Motor neuron (in vitro differentiated cells): ENCODE data around the gene BTNL9. TPM values are rescaled to one million over a fixed set of nuclear protein-coding genes. Genes with fewer than 3 reads are reported as not detected.
"Not testable (repeated sequence)": the region's sequence is repeated elsewhere in the genome, so short reads cannot be mapped to it uniquely, and the experiment has no call there.

Experiments
- ATAC-seq, 8 experiments: fragments of 200-7000 bp; cut with Tn5 transposase; replicated peaks in 6 of 8; 2 replicates each; pipeline ENCODE4 v1.8.0; 2021; ENCODE audit warnings: mild to moderate bottlenecking in 8 of 8, moderate library complexity in 8 of 8
- H3K27ac ChIP-seq, 2 donors: fragments of 250-450 bp; sonication (Bioruptor Pico); 2 replicates each; pipeline ENCODE4 v1.9.0; 2021; ENCODE audit warnings: antibody characterized with exemption in 2 of 2, mild to moderate bottlenecking in 2 of 2, moderate library complexity in 1 of 2
- H3K4me1 ChIP-seq, 2 donors: fragments of 250-450 bp; sonication (Bioruptor Pico); replicated peaks in 1 of 2; 2 replicates each; pipeline ENCODE4 v1.6.1; 2021; ENCODE audit warnings: antibody characterized with exemption in 2 of 2, mild to moderate bottlenecking in 2 of 2, moderate library complexity in 1 of 2
- H3K4me3 ChIP-seq, 5 donors: fragments of 250-450 bp; sonication (Bioruptor Pico); 2 replicates each; pipeline ENCODE4 v1.9.0; 2021; ENCODE audit warnings: antibody characterized with exemption in 5 of 5, mild to moderate bottlenecking in 5 of 5, moderate library complexity in 4 of 5
- WGBS, 10 experiments: fragments of 450-650 bp; shearing (Covaris generic); methylation state at CpG; one replicate each; pipeline ENCODE4 v1.0.0; 2022; 5-methylcytosine and 5-hydroxymethylcytosine counted together
- in situ Hi-C, 9 experiments: fragments of 400-800 bp; cut with MboI; loops; one replicate each; pipeline ENCODE4 v1.15.0; 2021; ENCODE audit warnings: low sequenced_read_pairs in 9 of 9, low pct_unique_long_range_greater_than_20kb in 2 of 9; ENCODE audit not compliant: unreplicated experiment in 9 of 9
- total RNA-seq, 8 experiments: library from RNA; unstranded; fragments of 300-600 nt; gene quantifications; 2 replicates each; pipeline versions ENCODE4 v1.2.3 to v1.2.4, GENCODE V29; 2022

BTNL9 gene
- total RNA-seq, 8 experiments from 2014 or later = 0.25 to 2.6 (median 1.1) TPM; not detected in 1

GRCh38 chr5:181099602-181100086, 59.6 kb downstream of the BTNL9 start:
- ATAC-seq = no peak
- Histone ChIP-seq H3K27ac (no peak overlapping the region), H3K4me3 (no peak overlapping the region), H3K4me1 (no peaks in the 10 kb centered on the region)
- in situ Hi-C loops = no loop called here
- WGBS, 10 experiments = 0 to 100% (median 34%) methylated on average over 1 to 7 of the region's 11 CpGs; no CpG with 5 or more reads in 2 of the 10 experiments

- Histone ChIP-seq H3K27ac (no peak overlapping the region), H3K4me1 (no peaks in the 10 kb centered on the region), H3K4me3 (peak overlapping the region in 2 of 5 donors; percentile 13 to 15)
- ATAC-seq = peak in 2 of 8 experiments; percentile 22 to 31
- WGBS, 10 experiments = 0 to 80% (median 2%) methylated on average over 1 to 10 of the region's 62 CpGs; no CpG with 5 or more reads in 3 of the 10 experiments
- in situ Hi-C loops = no loop called here
These were observed 60.2 kb downstream of the BTNL9 start for GRCh38 chr5:181100121-181100875.

GRCh38 chr5:181101030-181101641, 61.1 kb downstream of the BTNL9 start:
- H3K4me1 ChIP-seq, H3K27ac ChIP-seq, H3K4me3 ChIP-seq, in situ Hi-C loops: not testable (repeated sequence)
- peak in 4 of 8 experiments; percentile 6 to 46 (median 40) for ATAC-seq
- no CpG with 5 or more reads among the region's 54 CpGs for WGBS, 10 experiments

GRCh38 chr5:181101930-181102674, 62.0 kb downstream of the BTNL9 start:
- WGBS, 10 experiments = no CpG with 5 or more reads among the region's 30 CpGs
- H3K27ac ChIP-seq, in situ Hi-C loops, H3K4me1 ChIP-seq, H3K4me3 ChIP-seq: not testable (repeated sequence)
- peak in 3 of 8 experiments; percentile 56 to 64 (median 59) for ATAC-seq

GRCh38 chr5:181104259-181104568, 64.1 kb downstream of the BTNL9 start:
- H3K4me1 ChIP-seq, H3K27ac ChIP-seq, H3K4me3 ChIP-seq, in situ Hi-C loops: not testable (repeated sequence)
- WGBS, 10 experiments = 0% methylated on average over 2 of the region's 5 CpGs; no CpG with 5 or more reads in 9 of the 10 experiments
- ATAC-seq = peak in 1 of 8 experiments; percentile 9

GRCh38 chr5:181104606-181105390, 64.7 kb downstream of the BTNL9 start:
- WGBS, 10 experiments = 40% methylated on average over 2 of the region's 20 CpGs; no CpG with 5 or more reads in 9 of the 10 experiments
- H3K4me3 ChIP-seq, in situ Hi-C loops, H3K27ac ChIP-seq, H3K4me1 ChIP-seq: not testable (repeated sequence)
- peak in 3 of 8 experiments; percentile 39 to 67 (median 60) for ATAC-seq

GRCh38 chr5:181105391-181106025, 65.4 kb downstream of the BTNL9 start:
- Histone ChIP-seq H3K27ac (no peak overlapping the region), H3K4me3 (no peak overlapping the region), H3K4me1 (no peaks in the 10 kb centered on the region)
- WGBS, 10 experiments = 49 to 100% (median 70%) methylated on average over 1 to 3 of the region's 7 CpGs; no CpG with 5 or more reads in 3 of the 10 experiments
- in situ Hi-C loops = no loop called here
- no peak for ATAC-seq

GRCh38 chr5:181107699-181108098, 67.6 kb downstream of the BTNL9 start:
- Histone ChIP-seq H3K4me1 (no peaks in the 10 kb centered on the region), H3K27ac (no peak overlapping the region), H3K4me3 (no peak overlapping the region)
- 39 to 100% (median 50%) methylated on average over 1 to 9 of the region's 9 CpGs; no CpG with 5 or more reads in 1 of the 10 experiments for WGBS, 10 experiments
- in situ Hi-C loops = no loop called here
- peak in 1 of 8 experiments; percentile 34 for ATAC-seq

- in situ Hi-C loops = no loop called here
- no peaks in the 10 kb centered on the region for H3K4me1 ChIP-seq
- 43 to 93% (median 79%) methylated on average over 1 to 6 of the region's 14 CpGs; no CpG with 5 or more reads in 5 of the 10 experiments for WGBS, 10 experiments
- no peak for ATAC-seq
- H3K27ac ChIP-seq = no peak overlapping the region
- no peak overlapping the region for H3K4me3 ChIP-seq
These were observed 68.6 kb downstream of the BTNL9 start for GRCh38 chr5:181108578-181109165.

GRCh38 chr5:181109489-181110013, 69.5 kb downstream of the BTNL9 start:
- 0 to 50% (median 30%) methylated on average over 1 to 2 of the region's 11 CpGs; no CpG with 5 or more reads in 5 of the 10 experiments for WGBS, 10 experiments
- no peak overlapping the region for H3K4me3 ChIP-seq
- no peak for ATAC-seq

GRCh38 chr5:181111010-181111409, 70.9 kb downstream of the BTNL9 start:
- H3K4me1 ChIP-seq = no peaks in the 10 kb centered on the region
- no peak for ATAC-seq
- H3K4me3 ChIP-seq = no peak overlapping the region
- in situ Hi-C loops = no loop called here
- no peak overlapping the region for H3K27ac ChIP-seq
- 47 to 80% (median 76%) methylated on average over 2 to 5 of the region's 5 CpGs; no CpG with 5 or more reads in 7 of the 10 experiments for WGBS, 10 experiments

More at GRCh38 chr5:181109489-181110013, 69.5 kb downstream of the BTNL9 start:
- H3K27ac ChIP-seq = no peak overlapping the region
- in situ Hi-C loops = no loop called here
- H3K4me1 ChIP-seq = no peaks in the 10 kb centered on the region
